Measurements from ENCODE around the gene STIP1.

- TF ChIP-seq CTCF (IDR thresholded peaks at IDR 0.05 in 4 of 5, conservative IDR thresholded peaks at IDR 0.05 in 1 of 5) (no peak), POLR2A (IDR thresholded peaks at IDR 0.05) (no peak)
Observed at GRCh38 chr11:64165481-64165841, 20.5 kb upstream of the STIP1 start.
